NOMO-1 treated with dmso at 0.1 percent for 144 hours (cell line): ENCODE measurements around the gene DDX27.
"Not testable (repeated sequence)": the region's sequence is repeated elsewhere in the genome, so short reads cannot be mapped to it uniquely, and the experiment has no call there.

Experiments
- DNase-seq: peaks from one replicate; lab custom pipeline; 2025; ENCODE audit not compliant: unreplicated experiment; lab: John Stamatoyannopoulos, UW

DDX27 gene, protein sequence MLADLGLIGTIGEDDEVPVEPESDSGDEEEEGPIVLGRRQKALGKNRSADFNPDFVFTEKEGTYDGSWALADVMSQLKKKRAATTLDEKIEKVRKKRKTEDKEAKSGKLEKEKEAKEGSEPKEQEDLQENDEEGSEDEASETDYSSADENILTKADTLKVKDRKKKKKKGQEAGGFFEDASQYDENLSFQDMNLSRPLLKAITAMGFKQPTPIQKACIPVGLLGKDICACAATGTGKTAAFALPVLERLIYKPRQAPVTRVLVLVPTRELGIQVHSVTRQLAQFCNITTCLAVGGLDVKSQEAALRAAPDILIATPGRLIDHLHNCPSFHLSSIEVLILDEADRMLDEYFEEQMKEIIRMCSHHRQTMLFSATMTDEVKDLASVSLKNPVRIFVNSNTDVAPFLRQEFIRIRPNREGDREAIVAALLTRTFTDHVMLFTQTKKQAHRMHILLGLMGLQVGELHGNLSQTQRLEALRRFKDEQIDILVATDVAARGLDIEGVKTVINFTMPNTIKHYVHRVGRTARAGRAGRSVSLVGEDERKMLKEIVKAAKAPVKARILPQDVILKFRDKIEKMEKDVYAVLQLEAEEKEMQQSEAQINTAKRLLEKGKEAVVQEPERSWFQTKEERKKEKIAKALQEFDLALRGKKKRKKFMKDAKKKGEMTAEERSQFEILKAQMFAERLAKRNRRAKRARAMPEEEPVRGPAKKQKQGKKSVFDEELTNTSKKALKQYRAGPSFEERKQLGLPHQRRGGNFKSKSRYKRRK

DNA sequence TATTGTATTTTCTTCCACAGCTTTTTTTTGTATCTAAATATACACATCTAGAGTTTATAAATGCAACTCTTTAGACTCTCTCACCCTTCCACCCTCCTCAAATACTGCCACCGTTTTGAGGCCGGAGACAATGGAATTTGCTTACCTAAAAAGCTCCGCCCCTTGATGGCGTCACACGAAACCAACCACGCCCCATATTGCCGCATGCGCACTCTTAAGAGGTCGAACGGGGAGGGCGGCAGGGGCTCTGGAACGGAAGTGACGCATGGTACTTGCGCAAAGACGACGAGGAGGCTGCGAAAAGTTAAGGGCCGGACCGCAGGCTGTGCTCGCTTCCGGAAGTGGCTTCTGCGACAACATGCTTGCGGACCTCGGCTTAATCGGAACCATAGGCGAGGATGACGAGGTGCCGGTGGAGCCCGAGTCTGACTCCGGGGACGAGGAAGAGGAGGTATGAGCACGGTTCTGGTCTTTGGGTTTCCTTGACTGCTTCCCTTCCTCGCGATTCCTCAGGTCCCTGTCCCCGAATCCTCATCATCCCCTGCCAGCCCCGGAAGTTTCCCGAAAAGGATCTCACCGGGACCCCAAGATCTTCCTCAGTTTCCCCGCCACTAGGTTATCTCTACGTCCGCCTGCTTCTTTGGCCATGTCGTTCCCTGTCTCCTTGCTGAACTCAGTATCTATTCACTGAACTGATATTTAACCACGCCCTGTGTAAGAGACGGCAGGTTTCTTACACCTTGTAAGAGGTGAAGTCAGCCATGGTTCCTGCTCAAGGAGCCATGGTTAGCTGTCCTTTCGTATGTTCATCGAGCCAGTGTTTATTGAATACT is at the start of gene DDX27:
Gene DDX27 (plus strand): TSS at position 326 of the 833 bp plus-strand sequence. CDS start 33 bp downstream, at position 359.
- peak; percentile 98 for DNase-seq

DNA sequence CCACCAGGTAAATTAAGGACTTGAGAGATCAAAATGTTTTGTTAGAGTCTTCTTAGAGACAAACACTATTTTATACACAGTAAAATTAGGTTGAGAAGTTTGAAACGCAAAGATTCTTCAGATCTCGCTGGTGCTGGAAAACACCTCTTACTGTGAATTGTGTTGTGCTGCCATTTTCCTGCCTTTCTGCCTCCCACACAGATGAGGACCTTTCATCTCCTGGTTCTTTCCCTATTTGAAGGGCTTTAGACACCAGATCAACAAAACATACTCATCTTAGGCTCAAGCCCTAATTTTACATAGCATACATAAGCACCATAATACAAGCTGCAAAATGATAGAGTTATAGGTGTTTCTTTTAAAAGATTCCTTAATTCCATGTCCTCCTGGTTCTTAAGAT is 49.7 kb upstream of the DDX27 start:
- no peak for DNase-seq

DNA sequence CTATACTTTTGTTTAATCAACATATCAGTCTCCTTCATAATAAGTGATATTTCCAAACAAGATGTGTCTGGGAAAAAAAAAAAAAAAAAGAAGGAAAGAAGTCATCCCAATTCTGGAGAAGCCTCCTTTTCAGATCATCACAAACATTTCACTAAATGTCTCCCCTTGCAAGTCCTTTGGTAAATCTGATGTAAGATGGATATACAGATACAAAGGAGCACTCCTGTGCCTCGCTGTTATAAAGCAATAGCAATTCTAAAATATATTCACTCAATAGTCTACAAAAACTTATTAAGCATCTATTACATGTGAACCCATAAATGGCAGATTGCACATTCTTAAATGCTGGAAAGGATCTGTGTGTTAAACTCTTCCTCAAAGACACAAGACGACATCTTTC is 48.5 kb upstream of the DDX27 start:
- DNase-seq = no peak

DNA sequence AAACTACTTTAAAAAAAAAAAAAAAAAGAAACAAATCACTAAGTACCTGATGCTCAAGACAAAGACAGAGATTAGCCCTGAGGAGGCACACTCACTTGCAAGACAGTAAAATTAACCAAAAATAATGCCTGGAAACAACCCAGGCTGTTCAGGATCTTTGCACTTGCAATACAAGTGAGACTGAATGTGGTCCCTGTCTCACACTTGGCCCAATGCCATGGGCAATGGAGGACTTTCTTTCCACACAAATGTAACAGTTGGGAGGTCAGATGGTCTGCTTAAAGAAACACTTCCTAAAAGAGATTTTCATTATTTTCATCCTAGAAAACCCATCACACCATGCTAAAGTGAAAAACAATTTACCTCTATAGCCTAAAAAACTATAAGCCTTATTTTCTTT is 47.3 kb upstream of the DDX27 start:
- DNase-seq = no peak

DNA sequence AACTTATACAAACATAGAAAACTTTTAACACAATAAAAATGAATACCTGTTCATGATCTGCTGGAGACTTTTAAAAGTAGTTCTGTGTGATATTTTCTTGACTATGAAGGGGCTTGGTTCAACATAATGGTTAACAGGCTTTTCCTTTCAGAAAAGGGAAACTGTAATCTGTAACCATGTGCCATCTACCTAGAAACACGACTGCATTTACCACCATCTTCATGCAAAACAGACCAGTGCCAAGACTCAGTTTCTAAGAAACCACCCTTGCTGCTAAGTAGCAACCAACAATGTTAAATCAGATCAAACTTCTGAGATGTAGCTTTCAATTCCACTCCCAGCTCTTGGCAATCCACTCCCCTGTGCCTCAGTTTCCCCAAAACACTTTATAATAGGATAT is 46.8 kb upstream of the DDX27 start:
- DNase-seq = no peak

DNA sequence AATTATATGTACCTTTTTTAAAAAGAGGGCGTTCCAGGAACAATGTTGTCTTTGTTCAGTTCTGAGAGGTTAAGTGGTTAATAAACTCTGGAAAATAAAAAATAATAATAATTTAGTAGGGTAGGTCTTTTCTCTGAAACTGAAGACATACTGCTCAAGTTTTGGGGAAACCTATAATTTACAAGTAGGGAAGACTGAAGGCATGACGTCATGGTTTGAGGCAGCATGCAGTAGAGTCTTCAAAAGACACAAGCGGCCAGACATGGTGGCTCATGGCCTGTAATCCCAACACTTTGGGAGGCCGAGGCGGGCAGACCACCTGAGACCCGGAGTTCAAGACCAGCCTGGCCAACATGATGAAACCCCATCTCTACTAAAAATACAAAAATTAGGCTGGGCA is 45.0 kb upstream of the DDX27 start:
- DNase-seq = no peak

DNA sequence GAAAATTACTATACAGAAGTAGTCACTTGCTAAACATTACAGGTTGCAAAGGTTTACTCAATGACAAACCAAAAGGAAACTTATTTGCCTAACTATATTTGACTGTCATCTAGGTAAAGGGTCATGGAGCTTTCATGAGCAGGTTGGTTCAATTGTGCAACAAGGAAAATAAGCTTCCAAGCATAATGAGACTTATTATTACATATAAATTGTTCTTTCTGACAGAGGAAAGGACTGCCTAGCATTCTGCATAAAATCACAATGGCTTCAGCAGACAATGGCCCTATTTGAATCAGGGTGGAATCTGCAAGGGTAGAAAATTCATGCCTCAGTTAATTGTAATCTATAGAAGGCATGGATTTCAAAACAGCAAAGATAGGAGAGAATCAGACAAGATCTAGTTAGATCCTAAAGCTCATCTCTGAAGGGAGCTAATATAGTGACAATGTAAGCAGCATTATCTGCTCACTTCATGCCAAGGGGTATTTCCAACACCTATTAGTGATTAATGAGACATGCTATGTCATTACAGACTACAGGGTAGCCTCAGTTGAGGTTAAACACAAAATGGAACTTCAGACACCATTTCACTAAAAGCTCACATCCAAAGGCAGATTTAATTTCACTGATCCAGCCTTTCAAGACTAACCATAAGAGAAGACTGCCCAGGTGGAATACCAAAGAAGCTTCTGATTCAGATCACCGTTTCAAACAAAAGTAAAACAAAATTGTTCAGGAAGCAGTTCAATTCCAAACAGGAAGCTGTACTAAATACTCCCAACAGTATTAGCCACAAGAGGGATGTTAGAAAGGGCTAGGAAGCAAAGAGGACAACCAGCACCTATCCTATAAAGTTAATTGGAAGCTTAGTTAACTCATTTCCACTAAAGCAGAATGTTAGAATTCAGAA is 39.6 kb upstream of the DDX27 start:
- DNase-seq = no peak

DNA sequence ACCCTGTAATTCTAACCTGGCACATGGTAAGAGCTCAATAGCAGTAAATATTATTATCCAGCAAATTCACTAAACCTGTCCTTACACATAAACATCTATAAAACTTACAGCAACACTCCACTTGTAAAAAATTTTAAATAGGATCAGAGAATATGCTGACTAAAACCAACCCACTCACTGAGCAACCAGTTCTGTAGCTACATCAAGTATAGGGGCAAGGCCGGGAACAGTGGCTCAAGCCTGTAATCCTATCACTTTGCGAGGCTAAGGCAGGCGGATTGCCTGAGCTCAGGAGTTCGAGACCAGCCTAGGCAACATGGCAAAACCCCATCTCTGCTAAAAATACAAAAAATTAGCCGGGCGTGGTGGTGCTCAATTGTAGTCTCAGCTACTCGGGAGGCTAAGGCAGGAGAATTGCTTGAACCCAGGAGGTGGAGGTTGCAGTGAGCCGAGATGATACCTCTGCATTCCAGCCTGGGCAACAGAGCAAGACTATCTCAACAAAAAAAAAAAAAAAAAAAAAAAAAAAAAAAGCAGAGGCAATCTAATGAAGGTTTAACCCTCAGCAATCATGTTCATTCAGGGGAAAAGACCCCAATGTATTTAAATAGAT is 37.8 kb upstream of the DDX27 start:
- no peak for DNase-seq

DNA sequence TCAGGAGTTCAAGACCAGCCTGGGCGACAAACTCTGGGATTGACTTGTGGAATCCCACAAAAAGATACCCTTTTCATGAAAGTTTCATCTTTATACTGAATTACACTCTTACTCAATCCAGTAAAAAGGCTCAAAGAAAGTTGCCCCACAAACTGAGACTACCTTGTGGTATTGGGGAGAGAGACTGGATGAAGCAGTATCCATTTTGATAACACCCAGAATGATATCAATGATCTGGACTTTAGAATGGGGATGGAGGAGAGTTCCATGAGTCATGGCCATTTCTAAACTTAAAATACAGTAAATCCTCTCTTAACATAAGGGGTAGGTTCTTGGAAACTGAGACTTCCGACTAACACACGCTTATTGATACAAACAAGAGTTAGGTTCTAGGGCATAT is 35.8 kb upstream of the DDX27 start:
- no peak for DNase-seq

DNA sequence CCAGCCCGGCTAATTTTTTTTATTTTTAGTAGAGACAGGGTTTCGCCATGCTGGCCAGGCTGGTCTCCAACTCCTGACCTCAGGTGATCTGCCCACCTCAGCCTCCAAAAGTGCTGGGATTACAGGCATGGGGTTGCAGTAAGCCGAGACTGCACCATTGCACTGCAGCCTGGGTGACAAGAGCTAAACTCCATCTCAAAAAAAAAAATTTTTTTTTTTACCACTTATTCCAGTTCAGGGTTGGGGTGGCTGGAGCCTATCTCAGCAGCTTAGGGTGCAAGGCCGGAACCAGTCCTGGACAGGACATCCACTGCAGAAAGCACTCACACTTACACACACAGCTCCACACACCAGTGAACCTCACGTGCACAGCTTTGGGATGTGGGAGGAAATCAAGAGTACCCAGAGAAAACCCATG is 35.1 kb upstream of the DDX27 start:
- not testable (repeated sequence) for DNase-seq

DNA sequence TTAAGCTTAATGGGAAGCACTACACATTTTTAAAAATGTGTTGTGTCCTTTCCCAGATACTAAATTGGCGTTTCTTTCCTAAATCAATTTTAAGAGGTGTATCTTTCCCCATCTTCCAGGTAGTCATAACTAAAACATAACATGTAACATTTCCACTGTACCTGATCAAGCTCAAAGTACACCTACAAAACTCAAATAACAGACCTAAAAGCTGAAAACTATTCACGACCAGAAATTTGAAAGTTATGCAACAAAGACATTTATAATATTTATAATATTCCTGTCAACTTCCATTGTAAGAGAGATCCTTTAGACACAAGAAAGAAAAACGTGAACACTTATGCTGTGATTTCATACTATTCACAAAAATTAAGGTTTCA is 34.5 kb upstream of the DDX27 start:
- no peak for DNase-seq

DNA sequence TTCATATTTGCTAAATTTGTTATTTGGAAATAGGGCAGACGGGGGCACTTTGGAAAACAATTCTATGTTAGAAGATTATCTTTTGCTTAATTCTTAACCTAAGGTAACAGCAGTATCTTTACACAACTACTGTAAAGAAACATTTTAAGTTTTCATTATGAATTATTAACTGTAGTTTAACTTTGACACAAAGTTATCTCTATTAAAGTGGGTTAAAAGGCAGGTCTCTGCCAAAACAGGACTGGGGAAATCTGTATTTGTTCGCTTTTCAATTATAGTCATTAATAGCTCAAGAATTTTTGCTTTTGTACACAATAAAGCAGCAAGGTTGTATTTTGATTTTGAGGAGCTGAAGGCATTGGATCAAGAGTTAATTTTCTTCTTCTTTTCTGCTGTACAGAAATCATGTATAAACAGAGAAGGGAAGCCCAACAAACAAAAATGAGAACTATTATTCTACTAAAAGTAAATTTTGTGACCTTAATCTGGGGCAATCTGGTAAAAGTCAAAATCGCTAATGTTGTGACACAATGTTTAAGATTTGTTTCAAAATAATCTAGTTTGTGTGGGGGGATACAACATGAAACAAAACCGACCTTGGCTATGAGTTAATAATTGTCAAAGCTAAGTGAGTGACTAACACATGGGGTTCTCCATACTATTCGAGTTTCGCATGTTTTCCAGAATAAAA is 34.0 kb upstream of the DDX27 start:
- no peak for DNase-seq

DNA sequence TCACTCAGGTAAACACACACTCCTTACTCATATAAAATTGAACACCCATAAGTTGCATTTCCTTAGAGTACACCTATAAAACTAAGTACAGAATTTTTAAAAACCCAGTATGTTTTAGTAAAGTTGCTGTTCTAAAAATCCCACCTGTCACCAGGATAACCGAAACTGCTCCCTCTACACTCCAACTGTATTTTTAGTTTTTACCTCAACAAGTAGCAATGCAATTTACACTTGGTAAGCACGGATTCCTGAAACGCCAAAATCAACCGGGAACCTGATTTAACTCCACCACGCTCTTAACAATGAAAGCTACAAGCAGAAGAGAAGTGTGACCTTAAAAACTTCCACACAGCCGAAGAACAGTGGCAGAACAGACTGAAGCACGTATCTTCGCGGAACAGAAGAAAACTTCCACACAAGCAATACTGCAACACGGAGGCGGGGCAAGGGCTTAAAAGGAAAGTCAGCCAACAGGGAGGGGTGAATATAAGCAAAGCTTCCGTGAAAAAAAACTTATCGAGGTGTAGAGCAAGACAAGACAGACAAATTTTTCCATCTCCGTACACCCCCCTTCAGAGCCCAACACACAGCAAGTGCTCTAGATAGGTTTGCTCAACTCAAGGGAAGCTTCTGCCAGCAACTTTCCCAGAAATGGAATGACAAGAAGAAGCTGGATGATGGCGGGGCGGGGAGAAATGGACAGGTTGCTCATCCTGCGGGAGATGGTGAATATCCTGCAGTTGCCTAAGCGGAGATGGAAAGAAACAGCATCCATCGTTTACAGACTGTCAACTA is 32.5 kb upstream of the DDX27 start:
- peak; percentile 45 for DNase-seq

DNA sequence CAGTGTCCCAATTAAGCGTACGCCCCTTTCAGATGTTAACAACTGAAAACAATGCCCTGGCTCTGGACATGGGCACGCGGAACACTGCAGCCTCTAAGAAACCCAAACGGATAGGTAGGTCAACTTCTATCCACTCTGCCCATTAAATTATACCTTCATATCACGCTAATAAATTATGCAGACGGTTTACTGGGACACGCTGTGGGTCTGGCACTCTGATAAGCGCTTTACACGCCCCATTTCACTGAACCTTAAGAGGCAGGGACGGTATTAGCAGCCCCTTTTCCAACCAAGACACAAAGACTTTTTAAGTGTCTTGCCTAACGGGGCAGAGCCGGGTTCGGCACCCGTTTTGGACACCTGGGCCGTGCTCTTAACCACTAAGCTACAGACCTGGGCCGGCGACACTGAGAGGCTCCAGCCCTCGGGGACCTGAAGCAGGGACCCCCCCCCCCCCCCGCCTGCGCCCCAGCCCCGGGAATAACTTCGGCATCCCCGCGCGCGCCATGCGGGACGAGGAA is 31.8 kb upstream of the DDX27 start:
- no peak for DNase-seq

DNA sequence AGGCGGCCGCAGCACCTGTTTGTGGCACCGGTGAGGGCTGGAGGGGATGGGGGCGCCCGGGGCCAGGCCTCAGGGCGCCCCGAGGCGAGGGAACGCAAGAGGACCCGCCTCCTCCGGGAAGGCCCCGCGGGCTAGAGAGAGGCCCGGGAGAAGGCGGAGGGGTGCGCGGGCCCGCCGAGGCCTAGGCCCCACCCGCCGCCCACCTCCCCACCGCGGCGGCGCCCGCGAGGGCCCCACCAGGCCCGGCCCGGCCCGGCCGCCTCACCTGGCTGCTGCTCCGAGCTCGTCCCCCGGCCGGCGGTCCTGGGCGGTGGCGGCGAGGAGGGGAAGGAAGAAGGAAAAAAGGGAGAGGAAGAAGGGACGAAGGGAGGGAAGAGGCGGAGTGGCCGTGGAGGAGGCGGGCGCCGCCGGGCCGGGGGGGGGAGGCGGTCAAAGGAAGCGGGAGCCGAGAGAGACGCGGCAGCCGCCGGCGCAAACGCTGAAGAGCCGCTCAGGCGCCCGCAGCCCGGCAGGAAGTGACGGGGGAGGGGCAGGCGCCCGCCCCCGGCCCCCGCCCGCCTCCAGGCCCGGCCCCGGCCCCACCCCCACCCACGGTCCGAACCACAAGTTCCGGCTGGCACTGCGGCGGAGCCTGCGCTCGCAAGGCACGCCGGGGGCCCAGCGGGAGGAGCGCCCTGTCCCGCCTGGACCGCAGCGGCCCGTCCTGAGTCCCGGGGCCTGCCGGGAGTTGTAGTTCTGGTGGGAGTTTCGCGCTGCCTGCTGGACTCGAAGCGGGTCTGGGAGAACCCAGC is 31.2 kb upstream of the DDX27 start, which contains the start of gene STAU1:
Gene STAU1 (minus strand): TSS at position 484 of the 791 bp plus-strand sequence. CDS start 22,133 bp downstream, outside the sequence.
- peak; percentile 91 for DNase-seq

DNA sequence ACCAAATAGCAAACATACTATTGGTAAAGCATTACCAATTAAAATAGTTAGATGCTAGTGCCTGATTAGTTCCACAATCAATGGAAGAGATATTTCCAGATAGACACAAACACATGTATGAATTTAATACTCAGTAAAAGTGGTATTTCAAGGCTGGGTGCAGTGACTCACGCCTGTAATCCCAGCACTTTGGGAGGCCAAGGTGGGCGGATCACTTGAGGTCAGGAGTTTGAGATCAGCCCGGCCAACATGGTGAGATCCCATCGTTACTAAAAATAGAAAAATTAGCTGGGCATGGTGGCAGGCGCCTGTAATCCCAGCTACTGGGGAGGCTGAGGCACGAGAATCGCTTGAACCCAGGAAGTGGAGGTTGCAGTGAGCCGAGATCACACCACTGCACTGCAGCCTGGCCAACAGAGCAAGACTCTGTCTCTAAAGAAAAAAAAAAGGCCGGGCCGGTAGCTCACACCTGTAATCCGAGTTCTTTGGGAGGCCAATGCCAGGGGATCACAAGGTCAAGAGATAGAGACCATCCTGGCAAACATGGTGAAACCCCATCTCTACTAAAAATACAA is 26.2 kb upstream of the DDX27 start:
- not testable (repeated sequence) for DNase-seq

DNA sequence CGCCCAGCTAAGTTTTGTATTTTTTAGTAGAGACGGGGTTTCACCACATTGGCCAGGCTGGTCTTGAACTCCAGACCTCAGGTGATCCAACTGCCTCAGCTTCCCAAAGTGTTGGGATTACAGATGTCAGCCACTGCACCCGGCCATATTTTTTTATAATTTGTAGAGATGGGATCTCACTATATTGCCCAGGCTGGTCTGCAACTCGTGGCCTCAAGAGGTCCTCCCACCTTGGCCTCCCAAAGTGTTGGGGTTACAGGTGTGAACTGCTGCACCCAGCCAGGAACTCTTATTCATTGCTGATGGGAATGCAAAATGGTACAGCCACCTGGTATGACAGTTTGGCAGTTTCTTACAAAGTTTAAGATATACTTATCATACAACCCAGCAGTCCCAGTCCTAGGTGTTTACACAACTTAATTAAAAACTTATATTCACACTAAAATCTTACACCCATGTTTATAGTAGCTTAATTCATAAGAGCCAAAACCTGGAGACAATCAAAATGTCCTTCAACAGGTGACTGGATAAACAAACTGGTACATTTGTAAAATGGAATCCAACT is 19.4 kb upstream of the DDX27 start:
- no peak for DNase-seq
